B cell (primary cell): ENCODE results near the gene LRRC25. TPM values are rescaled to one million over a fixed set of nuclear protein-coding genes. Genes with fewer than 3 reads are reported as not detected.
"Not testable (repeated sequence)": the region's sequence is repeated elsewhere in the genome, so short reads cannot be mapped to it uniquely, and the experiment has no call there.

Experiments
- ATAC-seq: fragments of 200-7000 bp; cut with Tn5 transposase; one replicate; pipeline ENCODE4 v1.10.0; 2021; ENCODE audit warnings: low read depth, mild to moderate bottlenecking, moderate number of reproducible peaks, moderate library complexity
- CTCF ChIA-PET: fragments of 350-600 bp; sonication (Branson Sonifier 250); formaldehyde crosslinking; loops from one replicate; lab custom pipeline; 2021; ENCODE audit warnings: antibody characterized with exemption, inconsistent platforms; lab: Charles Lee
- POLR2A ChIA-PET: fragments of 350-600 bp; sonication (Branson Sonifier 250); formaldehyde crosslinking; loops from one replicate; lab custom pipeline; 2021; ENCODE audit warnings: antibody characterized with exemption; lab: Charles Lee
- DNase-seq: peaks from one replicate; pipeline ENCODE4 v3.0.0; 2013
- H2AFZ ChIP-seq: 2 replicates; pipeline ENCODE4 v1.6.1; 2012; ENCODE audit warnings: mild to moderate bottlenecking, low read depth, low read length; ENCODE audit not compliant: insufficient read depth, poor library complexity, severe bottlenecking
- H3K27ac ChIP-seq, 2 donors: 1 replicate in 1 of 2; 2 replicates in 1 of 2; pipeline ENCODE4 v1.5.1; 2012 to 2013; ENCODE audit warnings: low read length in 2 of 2, mild to moderate bottlenecking in 2 of 2, moderate library complexity in 1 of 2
- H3K27me3 ChIP-seq, 4 experiments: fragments of 200-600 bp in 1 of 4; sonication (generic) in 1 of 4; replicated peaks in 1 of 4; 1 replicate in 2 of 4; 2 replicates in 2 of 4; pipeline versions ENCODE4 v1.6.1 to v1.7.0; 2013 to 2016; ENCODE audit warnings: low read length in 3 of 4, mild to moderate bottlenecking in 2 of 4, mixed read lengths in 1 of 4, moderate library complexity in 1 of 4; ENCODE audit not compliant: insufficient read depth in 4 of 4, control insufficient read depth in 3 of 4; ENCODE audit errors: control extremely low read depth in 1 of 4
- H3K36me3 ChIP-seq, 2 experiments: replicated peaks in 1 of 2; 1 replicate in 1 of 2; 2 replicates in 1 of 2; pipeline versions ENCODE4 v1.6.1 to v1.7.1; 2013; ENCODE audit warnings: low read length in 1 of 2; ENCODE audit not compliant: insufficient read depth in 2 of 2, control insufficient read depth in 1 of 2; ENCODE audit errors: control extremely low read depth in 1 of 2, extremely low read depth in 1 of 2
- H3K4me1 ChIP-seq, 2 donors: fragments of 200-600 bp in 1 of 2; sonication (generic) in 1 of 2; 1 replicate in 1 of 2; 2 replicates in 1 of 2; pipeline versions ENCODE4 v1.5.1 to v1.6.1; 2013 to 2017; ENCODE audit warnings: low read length in 2 of 2; ENCODE audit not compliant: control insufficient read depth in 2 of 2, insufficient read depth in 2 of 2
- H3K4me2 ChIP-seq: replicated peaks from 2 replicates; pipeline ENCODE3; 2012; ENCODE audit warnings: mild to moderate bottlenecking, low read depth, low read length; ENCODE audit not compliant: poor library complexity, severe bottlenecking
- H3K4me3 ChIP-seq, 5 experiments: fragments of 200-600 bp in 1 of 5; sonication (generic) in 1 of 5; 1 replicate in 3 of 5; 2 replicates in 2 of 5; pipeline versions ENCODE4 v1.5.1 to v1.7.0; 2011 to 2016; ENCODE audit warnings: low read length in 4 of 5, mild to moderate bottlenecking in 4 of 5, low read depth in 2 of 5, control low read depth in 1 of 5, moderate library complexity in 1 of 5; ENCODE audit not compliant: insufficient read depth in 1 of 5; ENCODE audit errors: control extremely low read depth in 1 of 5, extremely low read depth in 1 of 5
- H3K79me2 ChIP-seq: fragments of 200-600 bp; sonication (generic); one replicate; pipeline ENCODE4 v1.6.0; 2016; ENCODE audit warnings: low read length; ENCODE audit not compliant: control insufficient read depth, insufficient read depth
- H3K9ac ChIP-seq: fragments of 200-600 bp; sonication (generic); 2 replicates; pipeline ENCODE4 v1.6.1; 2017; ENCODE audit warnings: mild to moderate bottlenecking, low read length, moderate library complexity
- H3K9me3 ChIP-seq, 3 donors: one replicate each; pipeline versions ENCODE4 v1.6.1 to v1.7.1; 2013; ENCODE audit warnings: low read length in 2 of 3; ENCODE audit not compliant: control insufficient read depth in 2 of 3, insufficient read depth in 1 of 3; ENCODE audit errors: control extremely low read depth in 1 of 3
- H4K20me1 ChIP-seq: 2 replicates; pipeline ENCODE4 v1.6.0; 2012; ENCODE audit warnings: mild to moderate bottlenecking, low read length; ENCODE audit not compliant: insufficient read depth, control insufficient read depth, poor library complexity, severe bottlenecking
- H3K27ac Mint-ChIP-seq: one replicate; pipeline ENCODE4 v1.8.0; 2021; ENCODE audit warnings: mixed read lengths
- H3K27me3 Mint-ChIP-seq: one replicate; pipeline ENCODE4 v1.8.0; 2021; ENCODE audit warnings: mixed read lengths
- H3K4me1 Mint-ChIP-seq: one replicate; pipeline ENCODE4 v1.8.0; 2021; ENCODE audit warnings: mixed read lengths
- H3K4me3 Mint-ChIP-seq: one replicate; pipeline ENCODE4 v1.8.0; 2021; ENCODE audit warnings: mixed read lengths
- H3K9me3 Mint-ChIP-seq: one replicate; pipeline ENCODE4 v1.8.0; 2022; ENCODE audit warnings: mixed read lengths; ENCODE audit not compliant: insufficient read depth
- EZH2 ChIP-seq: IDR thresholded peaks from 2 replicates; pipeline ENCODE4 v1.6.1; 2012; ENCODE audit warnings: borderline replicate concordance, low read depth, mild to moderate bottlenecking, moderate library complexity, low read length; ENCODE audit not compliant: insufficient read depth, poor library complexity, severe bottlenecking
- WGBS: methylation state at CpG from one replicate; pipeline ENCODE4 v1.1.5; 2013; ENCODE audit warnings: missing lambda C conversion rate; ENCODE audit not compliant: insufficient coverage; 5-methylcytosine and 5-hydroxymethylcytosine counted together
- intact Hi-C: fragments of 100-400 bp; cut with micrococcal nuclease; formaldehyde crosslinking; loops from one replicate; pipeline ENCODE4 v1.10.0; 2022
- polyA plus RNA-seq: library from polyadenylated mRNA; depleted of rRNA; stranded (reverse); fragments of >200 nt; gene quantifications from 2 replicates; pipeline ENCODE4 v1.2.3, GENCODE V29; 2012
- total RNA-seq, 2 donors: library from RNA; stranded (reverse); fragments of 120-200 nt in 1 of 2; gene quantifications; 1 replicate in 1 of 2; 2 replicates in 1 of 2; pipeline versions ENCODE4 v1.2.3 to v1.2.4, GENCODE V29; 2013 to 2022
- TF ChIP-seq, protein P1 (sequence below): fragments of 200-600 bp; IDR thresholded peaks from one replicate; pipeline ENCODE4 v1.8.0; 2022; ENCODE audit warnings: antibody characterized with exemption, mild to moderate bottlenecking

LRRC25 gene
- total and polyA plus RNA-seq, 2 donors (not counting 1 experiment from before 2014, with no cell fraction given) = 2.4 to 5.7 TPM

DNA sequence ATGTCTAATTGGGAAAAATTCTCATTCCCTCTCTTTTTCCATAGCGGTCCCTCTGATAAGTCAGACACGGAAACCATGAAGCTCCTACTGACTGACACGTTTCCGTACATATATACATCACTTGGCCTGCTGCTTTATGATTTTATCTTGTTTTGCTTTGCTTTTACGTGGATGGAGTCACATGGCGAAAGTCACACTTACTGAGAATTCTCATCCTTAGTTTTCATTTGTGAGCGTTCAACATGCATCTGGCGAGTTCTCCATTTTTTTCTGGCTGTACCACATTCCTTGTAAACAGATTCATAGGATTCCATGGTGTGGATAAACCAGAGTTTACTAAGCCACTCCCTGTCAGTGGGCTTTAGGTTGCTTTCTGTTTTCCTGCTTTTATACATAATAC, 35.8 kb downstream of the LRRC25 start:
- ATAC-seq (no peak), DNase-seq (no peak)
- TF ChIP-seq EZH2 = no peak
- TF ChIP-seq, protein P1, sequence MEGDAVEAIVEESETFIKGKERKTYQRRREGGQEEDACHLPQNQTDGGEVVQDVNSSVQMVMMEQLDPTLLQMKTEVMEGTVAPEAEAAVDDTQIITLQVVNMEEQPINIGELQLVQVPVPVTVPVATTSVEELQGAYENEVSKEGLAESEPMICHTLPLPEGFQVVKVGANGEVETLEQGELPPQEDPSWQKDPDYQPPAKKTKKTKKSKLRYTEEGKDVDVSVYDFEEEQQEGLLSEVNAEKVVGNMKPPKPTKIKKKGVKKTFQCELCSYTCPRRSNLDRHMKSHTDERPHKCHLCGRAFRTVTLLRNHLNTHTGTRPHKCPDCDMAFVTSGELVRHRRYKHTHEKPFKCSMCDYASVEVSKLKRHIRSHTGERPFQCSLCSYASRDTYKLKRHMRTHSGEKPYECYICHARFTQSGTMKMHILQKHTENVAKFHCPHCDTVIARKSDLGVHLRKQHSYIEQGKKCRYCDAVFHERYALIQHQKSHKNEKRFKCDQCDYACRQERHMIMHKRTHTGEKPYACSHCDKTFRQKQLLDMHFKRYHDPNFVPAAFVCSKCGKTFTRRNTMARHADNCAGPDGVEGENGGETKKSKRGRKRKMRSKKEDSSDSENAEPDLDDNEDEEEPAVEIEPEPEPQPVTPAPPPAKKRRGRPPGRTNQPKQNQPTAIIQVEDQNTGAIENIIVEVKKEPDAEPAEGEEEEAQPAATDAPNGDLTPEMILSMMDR = no peak
- Histone ChIP-seq H3K27me3 (no peaks in the 10 kb centered on the region), H2AFZ (no peak overlapping the region), H4K20me1 (no peaks in the 10 kb centered on the region), H3K4me3 (no peak overlapping the region), H3K4me1 (no peaks in the 10 kb centered on the region), H3K36me3 (peaks cover 0 to 19% of the 10 kb centered on the region in 2 experiments), H3K9ac (no peak overlapping the region), H3K9me3 (peaks cover 0 to 13% (median 0%) of the 10 kb centered on the region in 3 donors), H3K4me2 (no peak overlapping the region), H3K79me2 (no peaks in the 10 kb centered on the region), H3K27ac (no peak overlapping the region)
- H3K9me3 Mint-ChIP-seq = no peaks in the 10 kb centered on the region
- H3K27me3 Mint-ChIP-seq = no peaks in the 10 kb centered on the region
- 96% methylated on average over 7 of the region's 8 CpGs for WGBS
- intact Hi-C loops = no loop called here
- no peak overlapping the region for H3K4me3 Mint-ChIP-seq
- H3K27ac Mint-ChIP-seq = no peak overlapping the region
- ChIA-PET POLR2A (no interaction called here), CTCF (no interaction called here)
- peaks cover 4% of the 10 kb centered on the region for H3K4me1 Mint-ChIP-seq

DNA sequence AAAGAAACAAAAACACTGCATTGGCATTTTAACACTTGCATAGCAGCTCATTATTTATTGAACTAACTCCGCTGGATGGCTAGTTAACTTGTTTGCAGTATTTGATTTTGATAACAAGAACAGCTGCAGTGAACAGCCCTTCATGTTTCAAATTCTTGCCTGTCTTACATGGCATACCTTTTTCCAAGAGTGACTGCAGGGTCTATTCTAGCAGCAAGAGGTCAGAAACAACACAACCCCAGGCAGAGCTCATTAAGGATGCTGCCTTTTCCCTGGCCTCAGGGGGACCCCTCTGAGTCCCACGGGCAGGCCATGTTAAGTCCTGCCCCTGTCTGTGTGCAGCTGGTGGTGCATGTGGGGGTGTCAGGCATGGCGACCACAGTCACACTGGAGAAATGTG, 40.4 kb downstream of the LRRC25 start:
- Mint-ChIP-seq H3K4me3 (no peak overlapping the region), H3K9me3 (no peaks in the 10 kb centered on the region), H3K27me3 (no peaks in the 10 kb centered on the region), H3K4me1 (no peaks in the 10 kb centered on the region), H3K27ac (no peak overlapping the region)
- H3K9ac ChIP-seq = no peak overlapping the region
- H3K4me1 ChIP-seq = no peaks in the 10 kb centered on the region
- ATAC-seq = no peak
- no peak overlapping the region for H3K27ac ChIP-seq
- 100% methylated on average over 2 of the region's 3 CpGs for whole genome bisulfite sequencing
- no peak overlapping the region for H3K4me2 ChIP-seq
- peaks cover 0 to 7% (median 0%) of the 10 kb centered on the region in 3 donors for H3K9me3 ChIP-seq
- DNase-seq = no peak
- no peaks in the 10 kb centered on the region for H4K20me1 ChIP-seq
- no peaks in the 10 kb centered on the region for H3K27me3 ChIP-seq
- intact Hi-C loops = no loop called here
- POLR2A ChIA-PET = interaction anchor here (0.6 kb wide), 2 partner anchors 60 to 89 kb away, joined by 4 to 5 read pairs; no protein-coding TSS in a partner anchor
- H2AFZ ChIP-seq = no peak overlapping the region
- TF ChIP-seq EZH2 = no peak
- TF ChIP-seq, protein P1 = no peak
- CTCF ChIA-PET = interaction anchor here (0.6 to 1.0 kb wide), 2 partner anchors 32 to 66 kb away, joined by 3 to 4 read pairs; no protein-coding TSS in a partner anchor
- H3K79me2 ChIP-seq = no peaks in the 10 kb centered on the region
- no peak overlapping the region for H3K4me3 ChIP-seq
- peaks cover 0 to 18% of the 10 kb centered on the region in 2 experiments for H3K36me3 ChIP-seq

DNA sequence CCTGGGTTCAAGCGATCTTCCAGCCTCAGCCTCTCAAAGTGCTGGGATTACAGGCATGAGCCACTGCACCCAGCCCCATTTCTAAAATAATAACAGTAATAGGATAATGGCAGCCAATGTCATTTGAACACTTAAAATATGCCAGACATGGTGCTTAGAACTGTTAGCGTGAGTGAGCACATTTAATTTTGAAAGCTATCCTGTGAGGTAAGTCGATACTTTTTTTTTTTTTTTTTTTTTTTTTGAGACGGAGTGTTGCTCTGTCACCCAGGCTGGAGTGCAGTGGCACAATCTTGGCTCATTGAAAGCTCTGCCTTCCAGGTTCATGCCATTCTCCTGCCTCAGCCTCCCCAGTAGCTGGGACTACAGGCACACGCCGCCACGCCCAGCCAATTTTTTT, 42.7 kb downstream of the LRRC25 start:
- H3K4me1 ChIP-seq, H3K4me3 Mint-ChIP-seq, H3K4me3 ChIP-seq, H3K79me2 ChIP-seq, H3K9ac ChIP-seq, H3K27ac ChIP-seq, H3K27me3 ChIP-seq, ATAC-seq, H3K9me3 ChIP-seq, H3K27ac Mint-ChIP-seq, H2AFZ ChIP-seq, H3K4me1 Mint-ChIP-seq, intact Hi-C loops, H3K4me2 ChIP-seq, H3K9me3 Mint-ChIP-seq, H3K27me3 Mint-ChIP-seq, H4K20me1 ChIP-seq, DNase-seq: not testable (repeated sequence)
- CTCF ChIA-PET = interaction anchor here (0.9 to 1.8 kb wide), 3 partner anchors 34 to 78 kb away, joined by 3 to 4 read pairs (median 4); no protein-coding TSS in a partner anchor
- 100% methylated on average over 1 of the region's 7 CpGs for WGBS
- peaks cover 0 to 12% of the 10 kb centered on the region in 2 experiments for H3K36me3 ChIP-seq
- POLR2A ChIA-PET = interaction anchor here (0.6 kb wide), 1 partner anchor 195 kb away, joined by 3 read pairs; no protein-coding TSS in a partner anchor
